ENCODE data around the gene GABRG3. TPM values are rescaled to one million over a fixed set of nuclear protein-coding genes. Genes with fewer than 3 reads are reported as not detected.

The GABRG3 gene
- total and polyA plus RNA-seq, 10 of the 15 experiments (the other 5 are each of a cell fraction or from before 2014, with no cell fraction given), result 0.15 TPM; not detected in 9

GRCh38 chr15:27410996-27411605 lies 440.1 kb downstream of the GABRG3 start:
- FAIRE-seq (no peak), DNase-seq (ENCODE audit: low read depth, low spot score) (no peak), ATAC-seq (no peak)
- Histone ChIP-seq H3K9ac (ENCODE audit: control insufficient read depth, insufficient read depth, low read length) (no peak overlapping the region), H3K27me3 (replicated peaks in 1 of 2; ENCODE audit: control insufficient read depth in 2 of 2, insufficient read depth in 2 of 2, low read length in 1 of 2) (no peaks in the 10 kb centered on the region), H3K4me3 (no peak overlapping the region), H3K4me2 (ENCODE audit: control insufficient read depth, insufficient read depth) (no peak overlapping the region), H3K27ac (ENCODE audit: control insufficient read depth, insufficient read depth) (no peak overlapping the region), H4K20me1 (ENCODE audit: control insufficient read depth, insufficient read depth) (no peaks in the 10 kb centered on the region), H3K9me3 (replicated peaks; ENCODE audit: control insufficient read depth, insufficient read depth, low read length) (no peaks in the 10 kb centered on the region), H3K79me2 (ENCODE audit: control insufficient read depth, insufficient read depth, low read length) (no peaks in the 10 kb centered on the region), H3K4me1 (ENCODE audit: control insufficient read depth, insufficient read depth, low read length) (no peaks in the 10 kb centered on the region), H2AFZ (ENCODE audit: control insufficient read depth, low read depth, low read length) (no peak overlapping the region), H3K36me3 (ENCODE audit: control insufficient read depth in 2 of 2, insufficient read depth in 2 of 2, low read length in 1 of 2) (no peaks in the 10 kb centered on the region)
- no peak for TF ChIP-seq KDM1A (IDR thresholded peaks at IDR 0.05; ENCODE audit: borderline replicate concordance)
- TF ChIP-seq POLR2AphosphoS5 (IDR thresholded peaks at IDR 0.05; ENCODE audit: low read length), result no peak
- TF ChIP-seq TBL1XR1 (IDR thresholded peaks at IDR 0.05; ENCODE audit: low read depth, low read length), result no peak
- no peak for TF ChIP-seq CEBPB (IDR thresholded peaks at IDR 0.05; ENCODE audit: borderline replicate concordance in 1 of 2, low read depth in 2 of 2, low read length in 2 of 2)
- no peak for TF ChIP-seq ZNF274 (IDR thresholded peaks at IDR 0.05; ENCODE audit: insufficient read depth, insufficient read length)
- no peak for TF ChIP-seq NFIC (IDR thresholded peaks at IDR 0.05; ENCODE audit: low read depth, low read length)
- no peak for TF ChIP-seq E2F4 (IDR thresholded peaks at IDR 0.05; ENCODE audit: low read depth, low read length)
- TF ChIP-seq RCOR1 (conservative IDR thresholded peaks at IDR 0.05; ENCODE audit: low read depth, low read length), result no peak
- TF ChIP-seq PML (IDR thresholded peaks at IDR 0.05; ENCODE audit: low read length), result no peak
- TF ChIP-seq SMARCA5 (IDR thresholded peaks at IDR 0.05), result no peak
- no peak for TF ChIP-seq ATF7 (IDR thresholded peaks at IDR 0.05; ENCODE audit: low read depth)
- TF ChIP-seq CBX5 (IDR thresholded peaks at IDR 0.05; ENCODE audit: low read depth), result no peak
- no peak for TF ChIP-seq ZNF217 (IDR thresholded peaks at IDR 0.05)
- TF ChIP-seq E2F8 (IDR thresholded peaks at IDR 0.05; ENCODE audit: low read depth, partially characterized antibody), result no peak
- intact Hi-C loops (cut with micrococcal nuclease; ENCODE audit: unreplicated experiment), result no loop called here
- ChIA-PET SMC1A (ENCODE audit: uncharacterized antibody, unreplicated experiment) (no interaction called here), POLR2A (no interaction called here), CTCF (no interaction called here), RAD21 (ENCODE audit: unreplicated experiment) (no interaction called here)
- no TSS peak for BruUV-seq (replicated peaks)
- in situ Hi-C loops (cut with MboI), result no loop called here
- WGBS (ENCODE audit: insufficient coverage, insufficient replicate concordance, low lambda C conversion rate, missing lambda C conversion rate), result 16% methylated on average over 6 of the region's 6 CpGs
